WTC11 (cell line): Measurements from ENCODE around the gene L1CAM. TPM values are rescaled to one million over a fixed set of nuclear protein-coding genes. Genes with fewer than 3 reads are reported as not detected.

Experiments
- ATAC-seq: fragments of 200-7000 bp; cut with Tn5 transposase; 2 replicates; pipeline ENCODE4 v1.10.0; 2021; ENCODE audit warnings: mild to moderate bottlenecking, moderate library complexity
- CTCF ChIA-PET: fragments of 300-600 bp; sonication (Branson Sonifier 250); formaldehyde crosslinking; loops from one replicate; lab custom pipeline; 2021; ENCODE audit warnings: antibody characterized with exemption; lab: Charles Lee
- POLR2A ChIA-PET: fragments of 350-600 bp; sonication (Branson Sonifier 250); formaldehyde crosslinking; loops from one replicate; lab custom pipeline; 2021; ENCODE audit warnings: antibody characterized with exemption; lab: Charles Lee
- DNase-seq: peaks from one replicate; pipeline ENCODE4 v3.0.0; 2021; ENCODE audit warnings: low spot score
- H3K27ac Mint-ChIP-seq: 2 replicates; pipeline ENCODE4 v1.8.0; 2021; ENCODE audit warnings: mixed read lengths
- H3K27me3 Mint-ChIP-seq: 2 replicates; pipeline ENCODE4 v1.8.0; 2021; ENCODE audit warnings: low read depth, mild to moderate bottlenecking, moderate library complexity, mixed read lengths
- H3K36me3 Mint-ChIP-seq: 2 replicates; pipeline ENCODE4 v1.8.0; 2021; ENCODE audit warnings: mixed read lengths
- H3K4me1 Mint-ChIP-seq: 2 replicates; pipeline ENCODE4 v1.8.0; 2022; ENCODE audit warnings: mixed read lengths
- H3K4me3 Mint-ChIP-seq: 2 replicates; pipeline ENCODE4 v1.8.0; 2021; ENCODE audit warnings: mild to moderate bottlenecking, moderate library complexity, mixed read lengths
- H3K9me3 Mint-ChIP-seq: 2 replicates; pipeline ENCODE4 v1.8.0; 2021; ENCODE audit warnings: mixed read lengths
- ATF6 ChIP-seq: sonication (generic); formaldehyde crosslinking; IDR thresholded peaks from 2 replicates; pipeline ENCODE4 v1.8.1; 2023; ENCODE audit warnings: mild to moderate bottlenecking, missing genetic modification reagents
- FOXP1 ChIP-seq: sonication (generic); formaldehyde crosslinking; IDR thresholded peaks from 2 replicates; pipeline ENCODE4 v1.8.0; 2022; ENCODE audit warnings: missing genetic modification reagents, mild to moderate bottlenecking, moderate library complexity, borderline replicate concordance
- FOXP4 ChIP-seq: sonication (generic); formaldehyde crosslinking; IDR thresholded peaks from 2 replicates; pipeline ENCODE4 v1.8.0; 2022; ENCODE audit warnings: mild to moderate bottlenecking, missing genetic modification reagents
- GRHL2 ChIP-seq: fragments of 250-450 bp; sonication (Bioruptor Pico); IDR thresholded peaks from 2 replicates; pipeline ENCODE4 v1.8.0; 2022; ENCODE audit warnings: mild to moderate bottlenecking, moderate library complexity; ENCODE audit not compliant: insufficient replicate concordance, severe bottlenecking
- HMGXB4 ChIP-seq: sonication (generic); formaldehyde crosslinking; IDR thresholded peaks from 2 replicates; pipeline ENCODE4 v1.8.1; 2023; ENCODE audit warnings: mild to moderate bottlenecking, moderate library complexity, missing genetic modification reagents
- IRF1 ChIP-seq: sonication (generic); formaldehyde crosslinking; IDR thresholded peaks from 2 replicates; pipeline ENCODE4 v1.8.0; 2023; ENCODE audit warnings: missing genetic modification reagents
- OVOL2 ChIP-seq: fragments of 250-450 bp; sonication (Bioruptor Pico); IDR thresholded peaks from 2 replicates; pipeline ENCODE4 v1.9.0; 2021; ENCODE audit warnings: mild to moderate bottlenecking, borderline replicate concordance
- SMAD4 ChIP-seq: sonication (generic); formaldehyde crosslinking; IDR thresholded peaks from 2 replicates; pipeline ENCODE4 v1.8.0; 2022; ENCODE audit warnings: mild to moderate bottlenecking, missing genetic modification reagents
- SOX15 ChIP-seq: fragments of 250-450 bp; sonication (Bioruptor Pico); IDR thresholded peaks from 2 replicates; pipeline ENCODE4 v1.9.0; 2021; ENCODE audit warnings: mild to moderate bottlenecking
- SP1 ChIP-seq: sonication (generic); formaldehyde crosslinking; conservative IDR thresholded peaks from 2 replicates; pipeline ENCODE4 v1.8.1; 2022; ENCODE audit warnings: missing genetic modification reagents
- ZBTB43 ChIP-seq: sonication (generic); formaldehyde crosslinking; IDR thresholded peaks from 2 replicates; pipeline ENCODE4 v1.8.1; 2023; ENCODE audit warnings: mild to moderate bottlenecking, missing genetic modification reagents
- ZNF396 ChIP-seq: fragments of 250-450 bp; sonication (Bioruptor Pico); IDR thresholded peaks from 2 replicates; pipeline ENCODE4 v1.8.0; 2021; ENCODE audit warnings: mild to moderate bottlenecking, moderate library complexity, borderline replicate concordance
- ZNF425 ChIP-seq: fragments of 250-450 bp; sonication (Bioruptor Pico); conservative IDR thresholded peaks from 2 replicates; pipeline ENCODE4 v1.9.0; 2021; ENCODE audit warnings: mild to moderate bottlenecking
- ZNF532 ChIP-seq: fragments of 250-450 bp; sonication (Bioruptor Pico); IDR thresholded peaks from 2 replicates; pipeline ENCODE4 v1.9.0; 2021; ENCODE audit warnings: mild to moderate bottlenecking, borderline replicate concordance
- ZNF671 ChIP-seq: fragments of 250-450 bp; sonication (Bioruptor Pico); IDR thresholded peaks from 2 replicates; pipeline ENCODE4 v1.8.0; 2021; ENCODE audit warnings: mild to moderate bottlenecking
- total RNA-seq: library from RNA; stranded (reverse); gene quantifications from 3 replicates; pipeline ENCODE4 v1.2.3, GENCODE V29; 2021

Gene L1CAM
- total RNA-seq, 1 experiment from 2014 or later, result 40.2 TPM

GRCh38 chrX:153935326-153935851 is 49.4 kb upstream of the L1CAM start (continued):
- TF ChIP-seq SP1 (CRISPR knock-in tag) (no peak), ZNF396 (CRISPR knock-in tag) (no peak), FOXP4 (CRISPR knock-in tag) (no peak), SMAD4 (CRISPR knock-in tag) (no peak), HMGXB4 (no peak), ZBTB43 (CRISPR knock-in tag) (no peak), ZNF671 (CRISPR knock-in tag) (no peak)

- ATAC-seq, result peak; percentile 93
- 0 out of 2 replicates have a peak, but pooled peaks have one; percentile 33 for TF ChIP-seq SP1 (CRISPR knock-in tag)
- TF ChIP-seq GRHL2 (CRISPR knock-in tag), result no peak
- no peak for TF ChIP-seq ATF6
- no peak for TF ChIP-seq SOX15
- TF ChIP-seq FOXP1 (CRISPR knock-in tag), result no peak
- TF ChIP-seq, all 79 proteins: peak for 1
- Mint-ChIP-seq H3K27me3 (no peaks in the 10 kb centered on the region), H3K9me3 (no peaks in the 10 kb centered on the region), H3K27ac (no peak within 1 kb of the TSS), H3K36me3 (peaks cover 6% of the 10 kb centered on the region), H3K4me1 (peaks cover 11% of the 10 kb centered on the region; the same call in 1 of the 2 replicates), H3K4me3 (peak within 1 kb of the TSS; percentile 81)
- peak; percentile 62 for DNase-seq
- ChIA-PET CTCF (interaction anchor here (0.9 to 1.5 kb wide), 4 partner anchors 9 to 64 kb away, joined by 3 to 8 read pairs (median 4); partner anchors contain the start of gene ARHGAP4), POLR2A (interaction anchor here (0.9 to 1.3 kb wide), 3 partner anchors 8 to 36 kb away, joined by 3 read pairs; no protein-coding TSS in a partner anchor)
Observed at GRCh38 chrX:153934762-153935325, 48.9 kb upstream of the L1CAM start, which contains the start of gene NAA10. Gene NAA10, minus strand, starts transcription at chrX:153935037. Its CDS starts 133 bp downstream, at chrX:153934904.

GRCh38 chrX:153934148-153934761 is 48.3 kb upstream of the L1CAM start:
- TF ChIP-seq OVOL2 (no peak), ZNF532 (CRISPR knock-in tag) (no peak), IRF1 (CRISPR knock-in tag) (no peak), ZNF425 (CRISPR knock-in tag) (no peak)
- Mint-ChIP-seq H3K9me3 (no peaks in the 10 kb centered on the region), H3K4me3 (peak overlapping the region; percentile 81), H3K4me1 (0 out of 2 replicates have a peak, but pooled peaks cover 9% of the 10 kb centered on the region), H3K36me3 (peaks cover 6% of the 10 kb centered on the region), H3K27me3 (no peaks in the 10 kb centered on the region), H3K27ac (no peak overlapping the region)
- ChIA-PET POLR2A (interaction anchor here (1.2 kb wide), 1 partner anchor 15 kb away, joined by 3 read pairs; no protein-coding TSS in a partner anchor), CTCF (interaction anchor here (0.9 to 1.4 kb wide), 3 partner anchors 12 to 63 kb away, joined by 3 to 8 read pairs (median 3); no protein-coding TSS in a partner anchor)
- no peak for ATAC-seq
- DNase-seq, result no peak
